ENCODE measurements around the gene TMCC1.

GRCh38 chr3:129612534-129613366, 280.8 kb downstream of the TMCC1 start:
- no peak for TF ChIP-seq CTCF (IDR thresholded peaks at IDR 0.05)
- TF ChIP-seq POLR2A (IDR thresholded peaks at IDR 0.05), result no peak
